SU-DHL-6 (cell line): Measurements from ENCODE around the gene TMEM247.

ENCODE experiments used
- H2AFZ ChIP-seq: fragments of 200-600 bp; sonication (generic); 2 replicates; pipeline ENCODE4 v1.6.1; 2014; ENCODE audit warnings: low read depth, mild to moderate bottlenecking, moderate library complexity, mixed read lengths, antibody characterized with exemption, low read length; ENCODE audit not compliant: severe bottlenecking
- H3F3A ChIP-seq: fragments of 200-600 bp; shearing (Covaris generic); 2 replicates; pipeline ENCODE4 v1.6.0; 2016; ENCODE audit warnings: antibody characterized with exemption, mild to moderate bottlenecking; ENCODE audit not compliant: insufficient read depth
- H3K27ac ChIP-seq: fragments of 200-600 bp; sonication (generic); 2 replicates; pipeline ENCODE4 v1.5.1; 2016; ENCODE audit warnings: low read depth, mild to moderate bottlenecking, low read length, moderate library complexity, mixed read lengths
- H3K27me3 ChIP-seq: fragments of 200-600 bp; sonication (generic), shearing (Covaris generic); 2 replicates; pipeline ENCODE4 v1.6.0; 2014; ENCODE audit warnings: mild to moderate bottlenecking, low read length
- H3K36me3 ChIP-seq: fragments of 200-600 bp; sonication (generic); 2 replicates; pipeline ENCODE4 v1.6.1; 2014; ENCODE audit warnings: mild to moderate bottlenecking, low read length, mixed read lengths
- H3K4me2 ChIP-seq: fragments of 300-600, 200-600 bp; shearing (Covaris generic), sonication (generic); 2 replicates; pipeline ENCODE4 v1.6.0; 2014; ENCODE audit warnings: low read length, low read depth, mild to moderate bottlenecking; ENCODE audit not compliant: poor library complexity, severe bottlenecking
- H3K4me3 ChIP-seq: fragments of 200-600 bp; sonication (generic); 2 replicates; pipeline ENCODE4 v1.5.1; 2014; ENCODE audit warnings: antibody characterized with exemption, low read length, mild to moderate bottlenecking, mixed read lengths; ENCODE audit not compliant: insufficient read depth, poor library complexity, severe bottlenecking
- H3K79me2 ChIP-seq: fragments of 200-600 bp; sonication (generic); 2 replicates; pipeline ENCODE4 v1.6.1; 2014; ENCODE audit warnings: mild to moderate bottlenecking, low read length, moderate library complexity; ENCODE audit not compliant: insufficient read depth
- H3K9ac ChIP-seq: fragments of 200-600 bp; sonication (generic); 2 replicates; pipeline ENCODE4 v1.7.0; 2014; ENCODE audit warnings: mild to moderate bottlenecking, low read length
- H3K9me2 ChIP-seq: fragments of 200-600 bp; sonication (generic); replicated peaks from 2 replicates; pipeline ENCODE4 v1.6.1; 2014; ENCODE audit warnings: low read length; ENCODE audit not compliant: insufficient read depth
- H3K9me3 ChIP-seq: fragments of 200-600 bp; sonication (generic); 2 replicates; pipeline ENCODE4 v1.6.1; 2014; ENCODE audit warnings: low read length, mixed read lengths; ENCODE audit not compliant: insufficient read depth
- H4K20me1 ChIP-seq: fragments of 200-600 bp; sonication (generic); 2 replicates; pipeline ENCODE4 v1.6.1; 2014; ENCODE audit warnings: low read depth, mild to moderate bottlenecking, antibody characterized with exemption, low read length, moderate library complexity, mixed read lengths
- CTCF ChIP-seq: fragments of 200-600 bp; sonication (generic); IDR thresholded peaks from one replicate; pipeline ENCODE4 v1.5.1; 2017; ENCODE audit warnings: antibody characterized with exemption, mild to moderate bottlenecking, low read length, moderate library complexity; ENCODE audit not compliant: insufficient read depth, poor library complexity, severe bottlenecking
- EZH2phosphoT487 ChIP-seq: fragments of 200-600 bp; sonication (generic), shearing (Covaris generic); conservative IDR thresholded peaks from 2 replicates; pipeline ENCODE4 v1.6.1; 2018; ENCODE audit warnings: mild to moderate bottlenecking, antibody characterized with exemption, low read length, moderate library complexity, mixed read lengths

Gene TMEM247

GRCh38 chr2:46493971-46494250 is 14.5 kb downstream of the TMEM247 start:
- Histone ChIP-seq H3K9me2 (no peaks in the 10 kb centered on the region), H3K4me2 (no peak overlapping the region), H3K27me3 (no peaks in the 10 kb centered on the region), H3K27ac (no peak overlapping the region), H2AFZ (no peak overlapping the region), H3K4me3 (no peak overlapping the region), H3K79me2 (no peaks in the 10 kb centered on the region), H4K20me1 (no peaks in the 10 kb centered on the region), H3K36me3 (no peaks in the 10 kb centered on the region), H3K9me3 (no peaks in the 10 kb centered on the region), H3K9ac (no peak overlapping the region), H3F3A (no peaks in the 10 kb centered on the region)
- no peak for TF ChIP-seq EZH2phosphoT487
- TF ChIP-seq CTCF: no peak

- Histone ChIP-seq H3F3A (no peaks in the 10 kb centered on the region), H3K36me3 (no peaks in the 10 kb centered on the region), H3K4me2 (no peak overlapping the region), H3K4me3 (no peak overlapping the region), H3K27me3 (no peaks in the 10 kb centered on the region), H3K9me3 (no peaks in the 10 kb centered on the region), H3K27ac (no peak overlapping the region), H4K20me1 (no peaks in the 10 kb centered on the region), H3K79me2 (no peaks in the 10 kb centered on the region), H3K9me2 (no peaks in the 10 kb centered on the region), H3K9ac (no peak overlapping the region), H2AFZ (no peak overlapping the region)
- TF ChIP-seq EZH2phosphoT487 (no peak), CTCF (no peak)
Observed at GRCh38 chr2:46494596-46494995, 15.2 kb downstream of the TMEM247 start.

- Histone ChIP-seq H3K9ac (no peak overlapping the region), H3K27ac (no peak overlapping the region), H3K4me2 (no peak overlapping the region), H3K79me2 (no peaks in the 10 kb centered on the region), H3F3A (no peaks in the 10 kb centered on the region), H3K4me3 (no peak overlapping the region), H3K9me2 (no peaks in the 10 kb centered on the region), H3K36me3 (no peaks in the 10 kb centered on the region), H2AFZ (no peak overlapping the region), H4K20me1 (no peaks in the 10 kb centered on the region), H3K9me3 (no peaks in the 10 kb centered on the region), H3K27me3 (no peaks in the 10 kb centered on the region)
- TF ChIP-seq CTCF: no peak
- no peak for TF ChIP-seq EZH2phosphoT487
Observed at GRCh38 chr2:46495231-46496030, 16.1 kb downstream of the TMEM247 start.

- no peaks in the 10 kb centered on the region for H3F3A ChIP-seq
- H3K9ac ChIP-seq: no peak overlapping the region
- TF ChIP-seq CTCF (no peak), EZH2phosphoT487 (no peak)
- no peaks in the 10 kb centered on the region for H3K36me3 ChIP-seq
- no peaks in the 10 kb centered on the region for H3K27me3 ChIP-seq
- no peak overlapping the region for H3K27ac ChIP-seq
- H3K4me3 ChIP-seq: no peak overlapping the region
- no peak overlapping the region for H2AFZ ChIP-seq
- H3K79me2 ChIP-seq: no peaks in the 10 kb centered on the region
- H3K4me2 ChIP-seq: no peak overlapping the region
- no peaks in the 10 kb centered on the region for H3K9me2 ChIP-seq
- H4K20me1 ChIP-seq: no peaks in the 10 kb centered on the region
- no peaks in the 10 kb centered on the region for H3K9me3 ChIP-seq
Observed at GRCh38 chr2:46497766-46498165, 18.4 kb downstream of the TMEM247 start.
